Measurements from ENCODE around the gene CNEP1R1. TPM values are rescaled to one million over a fixed set of nuclear protein-coding genes. Genes with fewer than 3 reads are reported as not detected.
A peak's percentile ranks its signal among the peaks of the same experiment; 100 is the strongest.

The CNEP1R1 gene
- total RNA-seq: 10 to 100 TPM; 22.6 to 24.1 TPM

DNA sequence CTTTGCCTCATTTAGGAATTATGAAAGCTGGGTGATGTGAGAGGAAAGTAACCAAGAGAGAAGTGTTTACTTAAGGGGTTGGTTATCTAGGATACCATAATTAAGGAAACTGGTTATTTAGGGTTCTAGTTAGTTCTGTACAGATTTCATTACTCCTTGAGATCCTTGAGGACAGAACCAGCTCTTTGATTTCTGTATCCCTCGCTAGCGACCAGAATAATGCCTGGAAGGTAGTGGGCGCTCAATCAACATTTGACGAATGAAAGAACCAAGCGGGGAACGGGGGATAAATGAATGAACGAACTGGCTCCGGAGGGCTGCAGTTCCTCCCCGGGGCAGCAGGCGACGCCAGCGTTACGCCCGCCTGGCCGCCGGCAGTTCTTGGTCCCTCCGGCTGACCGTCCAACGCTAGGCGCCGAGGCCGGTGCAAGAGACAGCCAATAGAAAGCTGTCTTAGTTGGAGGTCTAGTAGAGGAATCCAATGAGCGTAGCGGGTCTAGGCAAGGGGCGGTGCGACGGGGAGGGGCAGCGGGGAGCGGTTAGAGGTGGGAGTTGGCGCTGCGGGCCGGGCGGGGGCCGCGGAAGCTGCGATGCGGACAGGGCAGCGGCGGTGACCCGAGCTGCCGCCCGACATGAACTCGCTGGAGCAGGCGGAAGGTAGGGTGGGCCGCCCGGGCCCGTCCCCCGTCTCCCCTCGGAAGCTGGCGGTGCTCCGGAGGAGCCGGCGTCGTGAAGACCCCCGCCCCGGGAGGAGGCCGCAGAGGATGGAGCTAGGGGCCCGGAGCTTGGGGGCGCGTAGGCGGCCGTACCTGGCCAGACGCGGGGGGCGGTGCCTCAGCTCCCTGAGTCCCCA, at the start of gene CNEP1R1:
TSS of gene CNEP1R1 (plus strand) at position 542 of the 853 bp plus-strand sequence. CDS start at position 633, 91 bp downstream.
- Mint-ChIP-seq H3K9me3 (no peaks in the 10 kb centered on the region), H3K4me3 (peak within 1 kb of the TSS; percentile 95), H3K36me3 (ENCODE audit: low read depth) (peaks cover 17% of the 10 kb centered on the region), H3K4me1 (peaks cover 4% of the 10 kb centered on the region), H3K27me3 (no peaks in the 10 kb centered on the region), H3K27ac (peak within 1 kb of the TSS; percentile 91)
- ATAC-seq (replicated peaks): peak; percentile 100

GRCh38 chr16:49977427-49977826, 47.6 kb upstream of the CNEP1R1 start:
- H3K27ac Mint-ChIP-seq: no peak overlapping the region
- H3K36me3 Mint-ChIP-seq (ENCODE audit: low read depth): no peaks in the 10 kb centered on the region
- no peak overlapping the region for H3K4me3 Mint-ChIP-seq
- no peak for ATAC-seq (replicated peaks)
- no peaks in the 10 kb centered on the region for H3K27me3 Mint-ChIP-seq
- H3K9me3 Mint-ChIP-seq: no peaks in the 10 kb centered on the region
- no peaks in the 10 kb centered on the region for H3K4me1 Mint-ChIP-seq

DNA sequence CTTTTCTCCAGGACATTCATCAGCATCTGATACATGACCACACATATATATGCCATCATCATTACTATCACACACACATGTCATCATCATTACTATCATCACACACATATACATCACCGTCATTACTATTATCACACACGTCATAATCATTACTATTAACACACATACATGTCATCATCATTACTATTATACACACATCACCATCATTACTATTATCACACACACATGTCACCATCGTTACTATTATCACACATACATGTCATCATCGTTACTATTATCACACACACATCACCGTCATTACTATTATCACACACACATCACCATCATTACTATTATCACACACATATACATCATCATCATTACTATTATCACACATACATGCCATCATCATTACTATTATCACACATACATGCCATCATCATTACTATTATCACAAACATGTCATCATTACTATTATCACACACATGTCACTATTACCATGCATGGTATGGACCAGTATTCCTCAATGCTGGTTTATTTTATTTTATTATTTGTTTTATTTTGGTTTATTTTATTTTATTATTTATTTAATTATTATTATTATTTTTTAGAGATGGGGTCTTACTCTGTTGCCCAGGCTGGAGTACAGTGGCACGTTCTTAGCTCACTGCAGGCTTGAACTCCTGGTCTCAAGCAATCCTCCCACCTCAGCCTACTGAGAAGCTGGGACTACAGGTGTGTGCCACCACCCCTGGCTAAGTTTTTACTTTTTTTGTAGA, 46.3 kb upstream of the CNEP1R1 start:
- ATAC-seq (replicated peaks): no peak
- no peaks in the 10 kb centered on the region for H3K4me1 Mint-ChIP-seq
- H3K9me3 Mint-ChIP-seq: no peaks in the 10 kb centered on the region
- no peaks in the 10 kb centered on the region for H3K27me3 Mint-ChIP-seq
- no peaks in the 10 kb centered on the region for H3K36me3 Mint-ChIP-seq (ENCODE audit: low read depth)
- no peak overlapping the region for H3K27ac Mint-ChIP-seq
- no peak overlapping the region for H3K4me3 Mint-ChIP-seq

- no peak for ATAC-seq (replicated peaks)
- H3K4me3 Mint-ChIP-seq: no peak overlapping the region
- H3K4me1 Mint-ChIP-seq: no peaks in the 10 kb centered on the region
- H3K27me3 Mint-ChIP-seq: no peaks in the 10 kb centered on the region
- no peaks in the 10 kb centered on the region for H3K9me3 Mint-ChIP-seq
- no peaks in the 10 kb centered on the region for H3K36me3 Mint-ChIP-seq (ENCODE audit: low read depth)
- no peak overlapping the region for H3K27ac Mint-ChIP-seq
Observed at GRCh38 chr16:49980166-49980565, 44.9 kb upstream of the CNEP1R1 start.

GRCh38 chr16:49986351-49987124, 38.5 kb upstream of the CNEP1R1 start:
- H3K4me1 Mint-ChIP-seq: peaks cover 5% of the 10 kb centered on the region
- H3K36me3 Mint-ChIP-seq (ENCODE audit: low read depth): no peaks in the 10 kb centered on the region
- ATAC-seq (replicated peaks): no peak
- H3K27me3 Mint-ChIP-seq: no peaks in the 10 kb centered on the region
- H3K9me3 Mint-ChIP-seq: no peaks in the 10 kb centered on the region
- H3K27ac Mint-ChIP-seq: no peak overlapping the region
- H3K4me3 Mint-ChIP-seq: no peak overlapping the region

DNA sequence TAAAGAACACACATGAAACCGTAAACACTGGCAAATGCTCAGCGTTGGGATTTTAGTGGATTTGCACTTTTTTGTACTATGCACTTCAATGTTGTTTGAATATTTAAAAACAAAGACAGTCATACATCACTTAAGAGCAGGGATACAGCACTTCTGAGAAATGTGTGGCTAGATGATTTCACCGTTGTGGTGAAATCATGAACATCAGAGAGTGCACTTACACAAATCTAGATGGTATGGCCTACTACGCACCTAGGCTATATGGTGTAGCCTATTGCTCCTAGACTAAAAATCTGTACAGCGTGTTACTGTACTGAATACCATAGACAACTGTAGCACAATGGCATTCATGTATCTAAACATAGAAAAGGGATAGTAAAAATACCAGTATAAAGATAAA, 37.6 kb upstream of the CNEP1R1 start:
- no peaks in the 10 kb centered on the region for H3K27me3 Mint-ChIP-seq
- peak; percentile 81 for ATAC-seq (replicated peaks)
- H3K9me3 Mint-ChIP-seq: no peaks in the 10 kb centered on the region
- H3K4me3 Mint-ChIP-seq: peak overlapping the region; percentile 27
- no peaks in the 10 kb centered on the region for H3K36me3 Mint-ChIP-seq (ENCODE audit: low read depth)
- H3K27ac Mint-ChIP-seq: peak overlapping the region; percentile 35
- peaks cover 5% of the 10 kb centered on the region for H3K4me1 Mint-ChIP-seq

- Mint-ChIP-seq H3K27ac (no peak overlapping the region), H3K4me3 (no peak overlapping the region), H3K36me3 (ENCODE audit: low read depth) (no peaks in the 10 kb centered on the region), H3K4me1 (peaks cover 5% of the 10 kb centered on the region), H3K27me3 (peaks cover 4% of the 10 kb centered on the region), H3K9me3 (no peaks in the 10 kb centered on the region)
- ATAC-seq (replicated peaks): no peak
Observed at GRCh38 chr16:49992825-49993224, 32.2 kb upstream of the CNEP1R1 start.

DNA sequence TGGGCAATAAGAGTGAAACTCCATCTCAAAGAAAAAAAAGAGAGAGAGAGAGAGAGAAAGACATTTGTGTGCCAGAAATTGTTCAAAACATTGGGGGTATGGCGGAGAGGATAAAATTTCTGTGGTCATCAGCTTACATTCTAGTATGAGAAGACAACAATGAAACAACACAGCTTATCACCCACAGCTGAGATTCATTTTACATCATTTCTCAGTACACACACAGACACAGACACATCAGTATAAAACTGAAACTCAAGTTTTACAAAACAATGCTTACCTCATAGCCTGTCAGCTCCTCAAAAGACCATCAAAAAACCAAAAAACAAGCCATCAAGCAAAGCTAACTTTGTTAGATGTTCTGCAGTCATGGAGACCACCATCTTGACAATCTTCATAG, 31.4 kb upstream of the CNEP1R1 start:
- Mint-ChIP-seq H3K4me3 (no peak overlapping the region), H3K27me3 (peaks cover 4% of the 10 kb centered on the region), H3K27ac (peak overlapping the region; percentile 10), H3K36me3 (ENCODE audit: low read depth) (no peaks in the 10 kb centered on the region), H3K9me3 (no peaks in the 10 kb centered on the region), H3K4me1 (no peaks in the 10 kb centered on the region)
- ATAC-seq (replicated peaks): peak; percentile 83

DNA sequence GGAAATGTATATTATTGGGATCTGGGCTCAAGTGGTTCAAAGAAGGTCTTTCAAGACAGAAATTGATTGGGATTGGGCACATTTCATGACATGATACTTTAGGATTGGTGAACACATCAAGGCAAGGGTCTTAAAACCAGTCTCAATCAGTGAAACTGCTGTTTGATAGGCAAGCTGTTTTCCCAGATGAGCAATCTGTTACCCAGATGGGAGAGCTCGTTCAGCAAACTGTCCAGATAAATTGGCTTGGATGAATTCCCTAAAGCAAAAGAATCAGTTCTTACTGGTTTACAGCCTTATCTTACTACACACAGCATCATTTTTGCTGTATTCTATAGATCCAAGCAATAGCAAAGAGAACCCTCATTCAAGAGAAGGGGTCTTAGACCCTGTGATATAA, 31.0 kb upstream of the CNEP1R1 start:
- Mint-ChIP-seq H3K27me3 (peaks cover 4% of the 10 kb centered on the region), H3K27ac (peak overlapping the region; percentile 10), H3K36me3 (ENCODE audit: low read depth) (no peaks in the 10 kb centered on the region), H3K4me3 (no peak overlapping the region), H3K4me1 (no peaks in the 10 kb centered on the region), H3K9me3 (no peaks in the 10 kb centered on the region)
- ATAC-seq (replicated peaks): no peak

- H3K27ac Mint-ChIP-seq: no peak overlapping the region
- H3K9me3 Mint-ChIP-seq: no peaks in the 10 kb centered on the region
- ATAC-seq (replicated peaks): no peak
- H3K4me1 Mint-ChIP-seq: no peaks in the 10 kb centered on the region
- no peak overlapping the region for H3K4me3 Mint-ChIP-seq
- H3K27me3 Mint-ChIP-seq: peaks cover 8% of the 10 kb centered on the region
- no peaks in the 10 kb centered on the region for H3K36me3 Mint-ChIP-seq (ENCODE audit: low read depth)
Observed at GRCh38 chr16:49995720-49996119, 29.3 kb upstream of the CNEP1R1 start.

- no peak overlapping the region for H3K27ac Mint-ChIP-seq
- no peaks in the 10 kb centered on the region for H3K9me3 Mint-ChIP-seq
- H3K36me3 Mint-ChIP-seq (ENCODE audit: low read depth): no peaks in the 10 kb centered on the region
Observed at GRCh38 chr16:49997721-49998251, 27.2 kb upstream of the CNEP1R1 start.

DNA sequence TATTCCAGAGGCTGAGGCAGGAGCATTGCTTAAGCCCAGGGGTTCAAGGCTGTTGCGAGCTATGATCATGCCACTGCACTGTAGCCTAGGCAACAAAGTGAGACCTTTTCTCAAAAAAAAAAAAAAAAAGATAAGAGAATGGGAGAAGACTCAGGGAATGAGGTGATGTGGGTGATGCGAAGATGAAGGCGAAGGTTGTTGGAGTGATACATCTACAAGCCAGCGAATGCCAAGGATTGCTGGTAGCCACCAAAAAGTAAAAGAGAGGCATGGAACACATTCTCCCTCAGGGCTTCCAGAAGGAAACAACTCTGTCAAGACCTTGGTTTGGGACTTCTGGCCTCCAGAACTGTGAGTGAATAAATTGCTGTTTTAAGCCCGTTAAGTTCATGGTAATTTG, 26.0 kb upstream of the CNEP1R1 start:
- ATAC-seq (replicated peaks): no peak
- Mint-ChIP-seq H3K36me3 (ENCODE audit: low read depth) (no peaks in the 10 kb centered on the region), H3K4me1 (no peaks in the 10 kb centered on the region), H3K27me3 (peaks cover 13% of the 10 kb centered on the region), H3K9me3 (no peaks in the 10 kb centered on the region), H3K27ac (no peak overlapping the region), H3K4me3 (no peak overlapping the region)

More at GRCh38 chr16:49997721-49998251, 27.2 kb upstream of the CNEP1R1 start:
- no peaks in the 10 kb centered on the region for H3K4me1 Mint-ChIP-seq
- H3K27me3 Mint-ChIP-seq: peaks cover 16% of the 10 kb centered on the region
- no peak overlapping the region for H3K4me3 Mint-ChIP-seq
- ATAC-seq (replicated peaks): no peak

GRCh38 chr16:50001144-50001543, 23.9 kb upstream of the CNEP1R1 start:
- no peak overlapping the region for H3K27ac Mint-ChIP-seq
- ATAC-seq (replicated peaks): no peak
- H3K27me3 Mint-ChIP-seq: peaks cover 16% of the 10 kb centered on the region
- H3K9me3 Mint-ChIP-seq: no peaks in the 10 kb centered on the region
- H3K36me3 Mint-ChIP-seq (ENCODE audit: low read depth): no peaks in the 10 kb centered on the region
- no peaks in the 10 kb centered on the region for H3K4me1 Mint-ChIP-seq
- no peak overlapping the region for H3K4me3 Mint-ChIP-seq

- Mint-ChIP-seq H3K4me1 (no peaks in the 10 kb centered on the region), H3K9me3 (no peaks in the 10 kb centered on the region), H3K27ac (no peak overlapping the region), H3K4me3 (no peak overlapping the region), H3K27me3 (peaks cover 16% of the 10 kb centered on the region), H3K36me3 (ENCODE audit: low read depth) (no peaks in the 10 kb centered on the region)
- no peak for ATAC-seq (replicated peaks)
Observed at GRCh38 chr16:50002190-50002589, 22.8 kb upstream of the CNEP1R1 start.
